ENCODE data around the gene YEATS4. TPM values are rescaled to one million over a fixed set of nuclear protein-coding genes. Genes with fewer than 3 reads are reported as not detected.

Gene YEATS4
- total RNA-seq, 1 donor from 2014 or later = 13.5 TPM

- Mint-ChIP-seq H3K4me1 (ENCODE audit: low read depth) (peaks cover 9% of the 10 kb centered on the region), H3K27ac (ENCODE audit: unreplicated experiment) (no peak overlapping the region), H3K4me3 (ENCODE audit: unreplicated experiment) (no peak overlapping the region), H3K9me3 (ENCODE audit: low read depth) (no peaks in the 10 kb centered on the region), H3K27me3 (ENCODE audit: low read depth) (peaks cover 55% of the 10 kb centered on the region), H3K36me3 (ENCODE audit: low read depth) (peaks cover 5% of the 10 kb centered on the region)
- DNase-seq (ENCODE audit: low spot score) = no peak
- TF ChIP-seq, protein P1, sequence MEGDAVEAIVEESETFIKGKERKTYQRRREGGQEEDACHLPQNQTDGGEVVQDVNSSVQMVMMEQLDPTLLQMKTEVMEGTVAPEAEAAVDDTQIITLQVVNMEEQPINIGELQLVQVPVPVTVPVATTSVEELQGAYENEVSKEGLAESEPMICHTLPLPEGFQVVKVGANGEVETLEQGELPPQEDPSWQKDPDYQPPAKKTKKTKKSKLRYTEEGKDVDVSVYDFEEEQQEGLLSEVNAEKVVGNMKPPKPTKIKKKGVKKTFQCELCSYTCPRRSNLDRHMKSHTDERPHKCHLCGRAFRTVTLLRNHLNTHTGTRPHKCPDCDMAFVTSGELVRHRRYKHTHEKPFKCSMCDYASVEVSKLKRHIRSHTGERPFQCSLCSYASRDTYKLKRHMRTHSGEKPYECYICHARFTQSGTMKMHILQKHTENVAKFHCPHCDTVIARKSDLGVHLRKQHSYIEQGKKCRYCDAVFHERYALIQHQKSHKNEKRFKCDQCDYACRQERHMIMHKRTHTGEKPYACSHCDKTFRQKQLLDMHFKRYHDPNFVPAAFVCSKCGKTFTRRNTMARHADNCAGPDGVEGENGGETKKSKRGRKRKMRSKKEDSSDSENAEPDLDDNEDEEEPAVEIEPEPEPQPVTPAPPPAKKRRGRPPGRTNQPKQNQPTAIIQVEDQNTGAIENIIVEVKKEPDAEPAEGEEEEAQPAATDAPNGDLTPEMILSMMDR (IDR thresholded peaks at IDR 0.05) = no peak
These were observed 27.4 kb upstream of the YEATS4 start for GRCh38 chr12:69331909-69332684.

DNA sequence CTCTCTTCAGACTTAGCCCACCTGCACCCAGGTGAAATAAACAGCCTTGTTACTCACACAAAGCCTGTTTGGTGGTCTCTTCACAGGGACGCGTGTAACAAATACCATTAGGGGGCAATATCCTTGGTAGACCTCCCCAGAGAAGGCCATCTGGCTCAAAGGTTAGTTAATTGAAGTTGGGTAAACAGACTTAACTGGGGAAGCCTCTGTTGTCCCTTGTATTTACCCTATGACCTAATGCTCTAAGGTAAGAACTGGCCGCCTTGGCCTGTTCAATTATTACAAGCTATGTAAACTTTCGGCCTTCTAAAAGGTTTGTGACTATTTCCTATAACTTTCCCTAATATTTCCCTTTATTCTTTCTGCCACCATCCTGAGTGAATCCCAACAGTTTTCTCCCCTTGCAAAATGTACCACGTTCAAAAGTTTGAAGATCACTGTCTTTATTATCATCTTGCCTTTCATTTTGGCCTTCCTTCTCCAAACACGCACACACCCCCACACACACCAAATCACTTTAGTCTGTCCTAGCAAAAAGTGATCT is 26.7 kb upstream of the YEATS4 start:
- Mint-ChIP-seq H3K36me3 (ENCODE audit: low read depth) (peaks cover 2% of the 10 kb centered on the region), H3K27me3 (ENCODE audit: low read depth) (peaks cover 53% of the 10 kb centered on the region), H3K9me3 (ENCODE audit: low read depth) (no peaks in the 10 kb centered on the region), H3K27ac (ENCODE audit: unreplicated experiment) (no peak overlapping the region), H3K4me3 (ENCODE audit: unreplicated experiment) (no peak overlapping the region), H3K4me1 (ENCODE audit: low read depth) (peaks cover 9% of the 10 kb centered on the region)
- TF ChIP-seq, protein P1 (IDR thresholded peaks at IDR 0.05) = no peak
- DNase-seq (ENCODE audit: low spot score) = no peak

- Mint-ChIP-seq H3K27me3 (ENCODE audit: low read depth) (peaks cover 49% of the 10 kb centered on the region), H3K4me3 (ENCODE audit: unreplicated experiment) (no peak overlapping the region)
These were observed 25.4 kb upstream of the YEATS4 start for GRCh38 chr12:69334158-69334557.

DNA sequence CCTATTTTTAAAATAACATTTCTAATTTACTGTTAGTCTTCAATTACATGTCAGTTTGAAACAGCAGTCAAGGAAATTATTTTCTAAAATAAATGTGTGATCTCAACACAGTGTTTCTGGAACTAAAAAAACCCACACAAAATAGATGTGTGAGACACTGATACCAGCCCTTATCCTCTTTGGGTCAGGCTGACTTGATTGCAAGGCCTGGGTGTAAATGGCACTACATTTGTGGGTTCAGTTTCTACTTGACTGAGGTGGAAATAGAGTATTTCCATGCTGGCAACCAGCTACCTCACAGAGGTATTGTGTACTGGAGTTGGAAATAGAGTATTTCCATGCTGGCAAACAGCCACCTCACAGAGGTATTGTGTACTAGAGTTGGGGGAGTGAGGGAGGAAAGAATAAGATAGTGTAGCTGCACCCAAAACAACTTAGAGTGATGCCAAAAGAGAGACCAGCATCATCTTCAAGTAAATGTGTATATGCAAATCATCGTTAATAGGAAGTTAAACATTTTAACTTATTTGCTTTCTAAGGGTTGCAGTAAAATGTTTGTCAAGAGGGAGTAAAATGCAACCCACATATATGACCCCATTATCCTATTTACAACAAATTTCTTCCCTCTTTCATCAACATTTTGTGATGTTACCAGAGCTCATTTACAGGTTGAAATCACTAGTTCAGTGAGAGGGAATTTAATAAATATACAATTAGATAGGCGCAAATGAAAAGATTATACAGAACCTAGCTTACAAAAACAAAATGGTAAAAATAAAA is 22.0 kb upstream of the YEATS4 start:
- DNase-seq (ENCODE audit: low spot score) = no peak
- Mint-ChIP-seq H3K36me3 (ENCODE audit: low read depth) (peaks cover 4% of the 10 kb centered on the region), H3K4me1 (ENCODE audit: low read depth) (no peaks in the 10 kb centered on the region), H3K9me3 (ENCODE audit: low read depth) (no peaks in the 10 kb centered on the region), H3K4me3 (ENCODE audit: unreplicated experiment) (no peak overlapping the region), H3K27ac (ENCODE audit: unreplicated experiment) (no peak overlapping the region), H3K27me3 (ENCODE audit: low read depth) (peaks cover 26% of the 10 kb centered on the region)
- TF ChIP-seq, protein P1 (IDR thresholded peaks at IDR 0.05) = no peak

More at GRCh38 chr12:69334158-69334557, 25.4 kb upstream of the YEATS4 start:
- Mint-ChIP-seq H3K9me3 (ENCODE audit: low read depth) (no peaks in the 10 kb centered on the region), H3K27ac (ENCODE audit: unreplicated experiment) (no peak overlapping the region), H3K36me3 (ENCODE audit: low read depth) (peaks cover 4% of the 10 kb centered on the region), H3K4me1 (ENCODE audit: low read depth) (peaks cover 9% of the 10 kb centered on the region)
- DNase-seq (ENCODE audit: low spot score) = no peak
- TF ChIP-seq, protein P1 (IDR thresholded peaks at IDR 0.05) = no peak
